ENCODE data around the gene FOXN3. TPM values are rescaled to one million over a fixed set of nuclear protein-coding genes. Genes with fewer than 3 reads are reported as not detected.

The FOXN3 gene
- total and polyA plus RNA-seq, 10 of the 15 experiments (the other 5 are each of a cell fraction or from before 2014, with no cell fraction given): 4.5 to 68.9 (median 29.7) TPM

GRCh38 chr14:89352976-89353765 lies 63.9 kb downstream of the FOXN3 start (continued):
- no peak for TF ChIP-seq REST (IDR thresholded peaks at IDR 0.05; ENCODE audit: low read depth, low read length)

- Histone ChIP-seq H3K4me2 (ENCODE audit: control insufficient read depth, insufficient read depth) (peak overlapping the region; percentile 26), H3K27ac (ENCODE audit: control insufficient read depth, insufficient read depth) (peak overlapping the region; percentile 91), H3K4me1 (ENCODE audit: control insufficient read depth, insufficient read depth, low read length) (peaks cover 24% of the 10 kb centered on the region), H3K9ac (ENCODE audit: control insufficient read depth, insufficient read depth, low read length) (peak overlapping the region; percentile 61), H3K9me3 (replicated peaks; ENCODE audit: control insufficient read depth, insufficient read depth, low read length) (no peaks in the 10 kb centered on the region; the same call in 2 of the 3 replicates), H2AFZ (ENCODE audit: control insufficient read depth, low read depth, low read length) (peak overlapping the region; percentile 40), H3K27me3 (replicated peaks in 1 of 2; ENCODE audit: control insufficient read depth in 2 of 2, insufficient read depth in 2 of 2, low read length in 1 of 2) (no peaks in the 10 kb centered on the region), H4K20me1 (ENCODE audit: control insufficient read depth, insufficient read depth) (no peaks in the 10 kb centered on the region), H3K79me2 (ENCODE audit: control insufficient read depth, insufficient read depth, low read length) (peaks cover 33% of the 10 kb centered on the region), H3K4me3 (peak overlapping the region; percentile 38), H3K36me3 (ENCODE audit: control insufficient read depth in 2 of 2, insufficient read depth in 2 of 2, low read length in 1 of 2) (peaks cover 2 to 21% of the 10 kb centered on the region in 2 experiments)
- FAIRE-seq (no peak), ATAC-seq (peak; percentile 95), DNase-seq (ENCODE audit: low read depth, low spot score) (peak; percentile 54)
- ChIA-PET CTCF (interaction anchor here (1.9 to 2.8 kb wide), 3 partner anchors 9 to 15 kb away, joined by 6 to 13 read pairs (median 8); no protein-coding TSS in a partner anchor), RAD21 (ENCODE audit: unreplicated experiment) (interaction anchor here (0.7 to 3.6 kb wide), 7 partner anchors 13 to 174 kb away, joined by 3 to 25 read pairs (median 6); no protein-coding TSS in a partner anchor), POLR2A (interaction anchor here (1.0 to 1.9 kb wide), 3 partner anchors 13 to 47 kb away, joined by 3 to 10 read pairs (median 4); no protein-coding TSS in a partner anchor), SMC1A (ENCODE audit: uncharacterized antibody, unreplicated experiment) (interaction anchor here (0.7 to 5.4 kb wide), 9 partner anchors 8 to 51 kb away, joined by 3 to 51 read pairs (median 5); no protein-coding TSS in a partner anchor)
- BruUV-seq (replicated peaks): no TSS peak
- in situ Hi-C loops (cut with MboI) (no loop called here), intact Hi-C loops (cut with micrococcal nuclease; ENCODE audit: unreplicated experiment) (loop anchor here (1.0 kb wide), 1 partner anchor 14 kb away; no protein-coding TSS in a partner anchor)
- WGBS (ENCODE audit: insufficient coverage, insufficient replicate concordance, low lambda C conversion rate, missing lambda C conversion rate): 27% methylated on average over 15 of the region's 15 CpGs
- TF ChIP-seq IRF3 (IDR thresholded peaks at IDR 0.05) (no peak), CHD2 (IDR thresholded peaks at IDR 0.05; ENCODE audit: borderline replicate concordance, low read depth, low read length) (no peak), DPF2 (IDR thresholded peaks at IDR 0.05) (no peak), FOXM1 (IDR thresholded peaks at IDR 0.05; ENCODE audit: low read depth, low read length) (peak; percentile 86), RCOR1 (conservative IDR thresholded peaks at IDR 0.05; ENCODE audit: low read depth, low read length) (no peak; the same call in 1 of the 2 replicates), EGR1 (IDR thresholded peaks at IDR 0.05; ENCODE audit: borderline replicate concordance in 1 of 2, low read depth in 2 of 2, low read length in 2 of 2) (no peak), TBL1XR1 (IDR thresholded peaks at IDR 0.05; ENCODE audit: low read depth, low read length) (peak; percentile 41; the same call in 1 of the 2 replicates), ZNF687 (IDR thresholded peaks at IDR 0.05) (peak; percentile 89), HDAC2 (IDR thresholded peaks at IDR 0.05) (no peak)
Measured at GRCh38 chr14:89351516-89352404, 65.3 kb downstream of the FOXN3 start.
